Left ventricle myocardium inferior (tissue), 1 donor: ENCODE data around the gene SMYD3. TPM values are rescaled to one million over a fixed set of nuclear protein-coding genes. Genes with fewer than 3 reads are reported as not detected.

Experiments used
- DNase-seq: peaks from one replicate; pipeline ENCODE4 v3.0.0-alpha.2; 2020
- H3K27ac ChIP-seq: fragments of 200-600 bp; replicated peaks from 2 replicates; pipeline ENCODE4 v1.8.0; 2021
- H3K27me3 ChIP-seq: fragments of 200-600 bp; 2 replicates; pipeline ENCODE4 v1.8.0; 2021; ENCODE audit warnings: low read depth
- H3K36me3 ChIP-seq: fragments of 200-600 bp; 2 replicates; pipeline ENCODE4 v1.8.0; 2021
- H3K4me1 ChIP-seq: fragments of 200-600 bp; 2 replicates; pipeline ENCODE4 v1.8.0; 2021
- H3K4me3 ChIP-seq: fragments of 200-600 bp; 2 replicates; pipeline ENCODE4 v1.8.0; 2021; ENCODE audit warnings: mild to moderate bottlenecking, moderate library complexity
- H3K9me3 ChIP-seq: fragments of 200-600 bp; replicated peaks from 2 replicates; pipeline ENCODE4 v1.8.0; 2021
- intact Hi-C: fragments of 100-400 bp; cut with micrococcal nuclease; formaldehyde crosslinking; loops from one replicate; pipeline ENCODE4 v1.11.0; 2022
- total RNA-seq: library from RNA; stranded (reverse); fragmentation: NEBNext Ultra II Directional; extraction: Animal tissue kit (Norgen Biotek cat#: 25700); gene quantifications from one replicate; pipeline ENCODE4 v1.2.1, GENCODE V29; 2021
- TF ChIP-seq, protein P1 (sequence below): fragments of 200-600 bp; IDR thresholded peaks from 2 replicates; pipeline ENCODE4 v1.8.0; 2021; ENCODE audit warnings: antibody characterized with exemption, mild to moderate bottlenecking, borderline replicate concordance
- donor health status: DM: no; HTN: yes; CAD: no; lungs with severe emphysema.

SMYD3 gene
- total RNA-seq, 1 donor from 2014 or later = 9.9 TPM

DNA sequence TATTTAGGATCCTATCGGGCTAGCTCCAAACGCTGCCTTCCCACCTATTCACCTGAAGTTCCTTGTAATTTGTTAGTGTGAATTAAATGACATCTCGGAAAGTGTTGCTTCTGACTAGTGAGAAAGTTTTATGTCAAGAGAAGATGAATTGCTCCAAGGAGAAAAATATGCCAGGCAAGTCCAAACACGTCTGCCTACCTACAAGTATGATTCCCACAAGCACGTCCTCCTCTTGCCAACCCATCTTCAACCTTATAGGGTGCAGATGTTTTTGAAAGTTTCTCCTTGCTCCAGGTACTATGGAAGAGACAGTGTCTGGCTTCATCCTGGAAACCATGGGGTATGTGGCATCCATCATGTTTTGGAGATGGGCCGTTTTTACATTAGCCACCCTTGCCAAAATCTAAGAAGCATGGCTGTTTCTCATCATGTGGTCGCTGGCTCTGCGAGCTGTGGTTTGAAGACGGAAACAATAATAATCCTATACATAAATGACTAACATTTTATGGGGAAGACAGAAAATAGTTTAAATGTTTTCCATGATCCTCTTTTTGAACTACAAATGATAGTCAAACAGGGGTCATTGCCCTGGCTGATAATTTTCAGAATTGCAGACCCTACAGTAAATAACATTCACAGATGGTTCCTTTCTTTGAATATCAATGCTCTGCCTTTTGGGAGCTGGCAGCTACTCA lies 505.8 kb downstream of the SMYD3 start:
- peaks cover 7% of the 10 kb centered on the region for H3K4me1 ChIP-seq
- intact Hi-C loops = loop anchor here (5.0 to 10.0 kb wide), 2 partner anchors 176 to 849 kb away; partner anchors contain the start of gene KIF26B
- H3K36me3 ChIP-seq = no peaks in the 10 kb centered on the region
- H3K27ac ChIP-seq = no peak overlapping the region
- TF ChIP-seq, protein P1, sequence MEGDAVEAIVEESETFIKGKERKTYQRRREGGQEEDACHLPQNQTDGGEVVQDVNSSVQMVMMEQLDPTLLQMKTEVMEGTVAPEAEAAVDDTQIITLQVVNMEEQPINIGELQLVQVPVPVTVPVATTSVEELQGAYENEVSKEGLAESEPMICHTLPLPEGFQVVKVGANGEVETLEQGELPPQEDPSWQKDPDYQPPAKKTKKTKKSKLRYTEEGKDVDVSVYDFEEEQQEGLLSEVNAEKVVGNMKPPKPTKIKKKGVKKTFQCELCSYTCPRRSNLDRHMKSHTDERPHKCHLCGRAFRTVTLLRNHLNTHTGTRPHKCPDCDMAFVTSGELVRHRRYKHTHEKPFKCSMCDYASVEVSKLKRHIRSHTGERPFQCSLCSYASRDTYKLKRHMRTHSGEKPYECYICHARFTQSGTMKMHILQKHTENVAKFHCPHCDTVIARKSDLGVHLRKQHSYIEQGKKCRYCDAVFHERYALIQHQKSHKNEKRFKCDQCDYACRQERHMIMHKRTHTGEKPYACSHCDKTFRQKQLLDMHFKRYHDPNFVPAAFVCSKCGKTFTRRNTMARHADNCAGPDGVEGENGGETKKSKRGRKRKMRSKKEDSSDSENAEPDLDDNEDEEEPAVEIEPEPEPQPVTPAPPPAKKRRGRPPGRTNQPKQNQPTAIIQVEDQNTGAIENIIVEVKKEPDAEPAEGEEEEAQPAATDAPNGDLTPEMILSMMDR = no peak
- H3K9me3 ChIP-seq = peaks cover 6% of the 10 kb centered on the region
- no peak overlapping the region for H3K4me3 ChIP-seq
- H3K27me3 ChIP-seq = no peaks in the 10 kb centered on the region
- no peak for DNase-seq

DNA sequence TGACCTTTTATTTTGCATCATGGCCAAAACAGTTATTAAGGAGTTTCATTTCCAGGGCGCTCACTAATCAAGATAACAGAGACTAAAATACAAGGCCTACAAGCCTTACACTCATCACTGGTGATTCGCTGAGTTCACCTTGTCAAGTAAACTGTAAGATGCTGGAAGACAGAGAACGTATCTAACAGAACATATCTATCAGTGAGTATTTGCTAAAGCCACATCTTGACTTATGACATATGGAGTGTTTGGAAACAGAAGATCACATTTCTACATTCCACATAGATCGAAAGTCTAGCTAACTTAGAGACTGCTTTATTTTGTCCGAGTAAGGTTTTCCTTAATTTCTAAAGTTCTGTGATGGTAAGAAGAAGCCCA lies 506.5 kb downstream of the SMYD3 start:
- TF ChIP-seq, protein P1 = no peak
- Histone ChIP-seq H3K9me3 (peaks cover 6% of the 10 kb centered on the region), H3K27me3 (no peaks in the 10 kb centered on the region), H3K4me1 (peaks cover 7% of the 10 kb centered on the region), H3K36me3 (no peaks in the 10 kb centered on the region), H3K27ac (no peak overlapping the region), H3K4me3 (no peak overlapping the region)
- intact Hi-C loops = loop anchor here (5.0 to 10.0 kb wide), 2 partner anchors 176 to 848 kb away; partner anchors contain the start of gene KIF26B
- no peak for DNase-seq

DNA sequence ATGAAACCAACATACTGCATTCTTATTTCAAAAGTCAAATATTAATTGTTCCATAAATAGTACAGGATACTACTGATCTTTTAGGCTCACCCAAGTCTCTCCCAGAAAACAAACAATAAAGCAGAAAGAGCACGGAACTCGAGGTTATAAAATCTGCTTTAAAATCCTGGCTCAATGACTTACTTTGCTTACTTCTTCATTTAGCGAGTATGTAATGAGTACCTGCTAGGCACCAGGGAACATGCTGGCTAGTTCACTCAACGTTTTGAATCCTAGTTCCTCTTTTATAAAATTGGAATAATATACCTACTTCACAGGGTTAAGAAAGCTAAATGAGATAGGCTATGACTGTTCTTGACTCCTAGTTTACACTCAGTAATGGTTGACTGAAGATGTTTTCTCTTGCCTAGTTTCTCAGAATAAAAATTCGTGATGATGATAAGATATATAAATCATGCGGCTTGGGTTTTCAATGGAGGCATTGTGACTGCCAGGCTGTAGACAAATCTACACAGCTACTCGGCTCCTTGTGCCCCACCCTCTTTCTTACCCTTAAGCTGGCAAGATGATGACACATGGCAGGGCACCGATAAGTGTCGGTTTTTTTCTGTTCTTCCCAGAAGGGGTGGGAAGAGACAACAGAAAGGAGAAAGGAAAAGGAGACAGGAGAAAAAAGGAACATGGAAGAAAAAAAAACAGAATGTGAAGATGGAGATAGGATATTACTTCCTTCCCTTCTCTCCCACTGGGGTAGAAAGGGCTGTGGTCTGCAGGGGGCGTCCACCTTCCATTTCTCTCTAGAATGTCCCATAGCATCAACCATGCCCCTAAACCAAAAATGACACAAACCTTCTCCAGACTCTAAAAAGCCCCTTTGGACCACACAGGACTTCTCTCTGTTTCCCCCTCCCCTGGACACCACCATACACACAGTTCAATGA lies 507.1 kb downstream of the SMYD3 start:
- no peak for DNase-seq
- H3K4me1 ChIP-seq = peaks cover 7% of the 10 kb centered on the region
- intact Hi-C loops = loop anchor here (5.0 to 10.0 kb wide), 2 partner anchors 175 to 848 kb away; partner anchors contain the start of gene KIF26B

DNA sequence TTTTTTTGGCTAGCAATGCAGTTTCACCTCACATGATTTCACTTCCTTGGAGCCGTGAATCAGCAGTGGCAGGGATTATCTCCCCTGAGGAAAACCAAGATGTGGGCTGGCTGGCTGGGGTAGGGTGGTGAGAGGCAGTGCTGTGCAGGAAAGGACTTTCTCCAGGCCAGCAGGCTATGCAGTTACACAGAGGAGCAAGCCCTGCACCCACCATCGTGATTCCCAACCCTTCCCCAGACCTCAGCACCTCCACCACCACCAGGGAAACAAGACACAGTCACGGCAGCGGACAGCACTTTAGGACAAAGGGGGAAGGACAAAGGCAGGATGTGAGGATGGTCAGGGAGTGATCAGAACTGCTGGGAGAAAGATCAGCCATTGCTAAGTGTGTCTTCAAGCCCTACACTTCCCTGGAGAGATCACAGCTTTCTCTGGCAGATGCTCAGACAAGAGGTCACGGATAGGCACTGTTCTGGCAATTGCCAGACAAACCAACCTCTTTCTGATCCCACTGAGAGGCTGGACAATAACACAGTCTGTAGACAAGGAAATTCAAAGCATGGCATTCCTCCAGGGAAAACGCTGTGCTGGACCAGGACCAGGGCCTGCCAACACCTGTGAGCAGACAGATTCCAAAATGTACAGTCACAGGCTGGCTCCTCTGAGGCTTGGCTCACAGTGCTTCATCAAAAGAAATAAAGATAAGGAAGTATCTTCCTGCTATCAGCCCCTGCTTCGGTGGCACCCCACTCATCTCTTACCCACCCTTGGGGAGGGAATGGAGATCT lies 509.4 kb downstream of the SMYD3 start:
- intact Hi-C loops = no loop called here
- H3K4me3 ChIP-seq = no peak overlapping the region
- peak; percentile 56 for DNase-seq
- peaks cover 6% of the 10 kb centered on the region for H3K9me3 ChIP-seq
- H3K27ac ChIP-seq = peak overlapping the region; percentile 37
- peaks cover 7% of the 10 kb centered on the region for H3K4me1 ChIP-seq
- no peaks in the 10 kb centered on the region for H3K27me3 ChIP-seq
- no peaks in the 10 kb centered on the region for H3K36me3 ChIP-seq
- TF ChIP-seq, protein P1 = no peak

More for the DNA sequence above, 507.1 kb downstream of the SMYD3 start:
- no peak overlapping the region for H3K4me3 ChIP-seq
- H3K36me3 ChIP-seq = no peaks in the 10 kb centered on the region
- no peak overlapping the region for H3K27ac ChIP-seq
- H3K27me3 ChIP-seq = no peaks in the 10 kb centered on the region
- TF ChIP-seq, protein P1 = no peak
- peaks cover 6% of the 10 kb centered on the region for H3K9me3 ChIP-seq

DNA sequence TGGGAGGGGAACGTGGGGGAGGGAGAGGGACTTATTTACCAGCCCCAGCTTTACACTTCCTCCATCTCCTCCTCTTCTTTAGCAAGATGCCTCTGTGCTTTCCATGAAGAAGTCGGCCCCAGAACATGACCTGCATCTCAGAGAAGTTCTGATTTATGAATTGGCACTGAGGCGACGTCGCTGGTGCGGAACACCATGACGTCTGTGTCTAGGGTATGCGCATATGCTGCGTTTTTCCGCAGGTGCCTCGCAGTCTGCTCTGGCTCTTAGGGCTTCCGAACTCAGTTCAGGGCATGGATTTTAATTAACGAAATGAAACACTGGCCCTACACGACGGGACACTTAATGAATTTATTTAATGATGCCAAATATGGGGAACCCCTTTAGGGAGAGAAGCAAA lies 510.3 kb downstream of the SMYD3 start:
- no peak overlapping the region for H3K4me3 ChIP-seq
- H3K4me1 ChIP-seq = peaks cover 7% of the 10 kb centered on the region
- H3K27me3 ChIP-seq = no peaks in the 10 kb centered on the region
- TF ChIP-seq, protein P1 = no peak
- no peaks in the 10 kb centered on the region for H3K36me3 ChIP-seq
- no peak overlapping the region for H3K27ac ChIP-seq
- DNase-seq = no peak
- H3K9me3 ChIP-seq = peaks cover 6% of the 10 kb centered on the region
- intact Hi-C loops = no loop called here
